WERI-Rb-1 (cell line): ENCODE measurements around the gene LASP1.
"Not testable (repeated sequence)": the region's sequence is repeated elsewhere in the genome, so short reads cannot be mapped to it uniquely, and the experiment has no call there.

ENCODE experiments used
- DNase-seq: peaks from one replicate; pipeline ENCODE4 v3.0.0-alpha.2; 2020
- H3K27ac ChIP-seq: fragments of 250-450 bp; sonication (Bioruptor Pico); 2 replicates; pipeline ENCODE4 v1.5.1; 2020; ENCODE audit warnings: mild to moderate bottlenecking, moderate library complexity
- H3K27me3 ChIP-seq: fragments of 250-450 bp; sonication (Bioruptor Pico); 2 replicates; pipeline ENCODE4 v1.5.1; 2021; ENCODE audit warnings: mild to moderate bottlenecking, low read depth, moderate library complexity; ENCODE audit not compliant: insufficient read depth, severe bottlenecking
- H3K36me3 ChIP-seq: fragments of 250-450 bp; sonication (Bioruptor Pico); 2 replicates; pipeline ENCODE4 v1.5.1; 2020; ENCODE audit warnings: mild to moderate bottlenecking, moderate library complexity
- H3K4me3 ChIP-seq: 2 replicates; pipeline ENCODE4 v1.5.1; 2011; ENCODE audit warnings: low read depth, mild to moderate bottlenecking, control low read depth, low read length
- H3K9me3 ChIP-seq: fragments of 250-450 bp; sonication (Bioruptor Pico); 2 replicates; pipeline ENCODE4 v1.5.1; 2021; ENCODE audit warnings: mild to moderate bottlenecking, moderate library complexity; ENCODE audit not compliant: severe bottlenecking
- TF ChIP-seq, protein P1 (sequence below): IDR thresholded peaks from 2 replicates; pipeline ENCODE4 v1.5.1; 2011; ENCODE audit warnings: low read depth, mild to moderate bottlenecking, control low read depth, inconsistent platforms, low read length

Gene LASP1

GRCh38 chr17:38922538-38923297, 52.9 kb downstream of the LASP1 start:
- TF ChIP-seq, protein P1, sequence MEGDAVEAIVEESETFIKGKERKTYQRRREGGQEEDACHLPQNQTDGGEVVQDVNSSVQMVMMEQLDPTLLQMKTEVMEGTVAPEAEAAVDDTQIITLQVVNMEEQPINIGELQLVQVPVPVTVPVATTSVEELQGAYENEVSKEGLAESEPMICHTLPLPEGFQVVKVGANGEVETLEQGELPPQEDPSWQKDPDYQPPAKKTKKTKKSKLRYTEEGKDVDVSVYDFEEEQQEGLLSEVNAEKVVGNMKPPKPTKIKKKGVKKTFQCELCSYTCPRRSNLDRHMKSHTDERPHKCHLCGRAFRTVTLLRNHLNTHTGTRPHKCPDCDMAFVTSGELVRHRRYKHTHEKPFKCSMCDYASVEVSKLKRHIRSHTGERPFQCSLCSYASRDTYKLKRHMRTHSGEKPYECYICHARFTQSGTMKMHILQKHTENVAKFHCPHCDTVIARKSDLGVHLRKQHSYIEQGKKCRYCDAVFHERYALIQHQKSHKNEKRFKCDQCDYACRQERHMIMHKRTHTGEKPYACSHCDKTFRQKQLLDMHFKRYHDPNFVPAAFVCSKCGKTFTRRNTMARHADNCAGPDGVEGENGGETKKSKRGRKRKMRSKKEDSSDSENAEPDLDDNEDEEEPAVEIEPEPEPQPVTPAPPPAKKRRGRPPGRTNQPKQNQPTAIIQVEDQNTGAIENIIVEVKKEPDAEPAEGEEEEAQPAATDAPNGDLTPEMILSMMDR: no peak
- no peak overlapping the region for H3K27ac ChIP-seq
- DNase-seq: no peak

GRCh38 chr17:38925263-38925995, 55.6 kb downstream of the LASP1 start, which contains the start of gene LASP1NB:
Gene LASP1NB, plus strand, starts transcription at chr17:38925614.
- no peaks in the 10 kb centered on the region for H3K27me3 ChIP-seq
- H3K4me3 ChIP-seq: no peak within 1 kb of the TSS
- TF ChIP-seq, protein P1: no peak
- H3K27ac ChIP-seq: no peak within 1 kb of the TSS
- H3K36me3 ChIP-seq: no peaks in the 10 kb centered on the region
- no peak for DNase-seq
- H3K9me3 ChIP-seq: no peaks in the 10 kb centered on the region

More at GRCh38 chr17:38922538-38923297, 52.9 kb downstream of the LASP1 start:
- Histone ChIP-seq H3K36me3 (0 out of 2 replicates have a peak, but pooled peaks cover 3% of the 10 kb centered on the region), H3K4me3 (no peak overlapping the region), H3K9me3 (no peaks in the 10 kb centered on the region), H3K27me3 (no peaks in the 10 kb centered on the region)

DNA sequence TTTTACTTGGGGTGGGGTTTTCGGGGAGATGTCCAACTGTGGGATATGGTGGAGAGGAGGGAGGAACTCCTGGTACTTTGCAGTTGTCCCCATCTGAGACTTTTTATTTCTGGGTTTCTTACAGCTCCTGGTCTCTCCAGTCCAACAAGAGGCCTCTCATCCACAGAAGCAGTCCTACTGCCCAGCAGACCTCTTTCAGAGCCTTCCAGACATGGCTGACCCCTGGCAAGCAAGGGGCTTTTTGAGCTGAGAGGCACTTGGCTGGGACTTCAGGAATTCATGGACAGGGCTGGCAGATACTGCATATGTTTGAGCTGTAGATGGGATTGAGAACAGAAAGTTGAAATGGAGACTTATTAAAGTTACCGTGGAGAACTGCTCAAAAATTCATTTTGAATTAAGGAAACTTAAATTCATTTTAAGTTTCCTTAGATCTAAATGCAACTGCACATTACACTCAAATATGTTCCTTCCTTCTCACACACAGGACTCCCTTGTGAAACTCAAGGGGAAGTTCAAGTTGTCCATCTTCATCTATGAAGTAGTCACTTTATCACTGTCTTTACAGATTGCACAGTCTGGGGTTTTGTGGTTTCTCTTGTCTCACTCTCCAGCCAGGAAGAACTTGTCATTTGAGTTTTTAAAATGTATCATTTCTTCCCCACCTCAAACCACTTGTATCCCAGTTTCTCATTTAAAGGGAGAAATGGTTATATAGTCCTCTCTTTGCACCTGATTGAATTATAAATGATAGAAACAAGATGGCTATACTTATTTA, 56.6 kb downstream of the LASP1 start:
- Histone ChIP-seq H3K9me3 (no peaks in the 10 kb centered on the region), H3K36me3 (no peaks in the 10 kb centered on the region), H3K27me3 (no peaks in the 10 kb centered on the region), H3K4me3 (no peak overlapping the region), H3K27ac (no peak overlapping the region)
- TF ChIP-seq, protein P1: no peak
- no peak for DNase-seq

- H3K4me3 ChIP-seq, H3K36me3 ChIP-seq, H3K27ac ChIP-seq, H3K27me3 ChIP-seq, H3K9me3 ChIP-seq, DNase-seq: not testable (repeated sequence)
These were observed 60.9 kb downstream of the LASP1 start for GRCh38 chr17:38930782-38931181.

DNA sequence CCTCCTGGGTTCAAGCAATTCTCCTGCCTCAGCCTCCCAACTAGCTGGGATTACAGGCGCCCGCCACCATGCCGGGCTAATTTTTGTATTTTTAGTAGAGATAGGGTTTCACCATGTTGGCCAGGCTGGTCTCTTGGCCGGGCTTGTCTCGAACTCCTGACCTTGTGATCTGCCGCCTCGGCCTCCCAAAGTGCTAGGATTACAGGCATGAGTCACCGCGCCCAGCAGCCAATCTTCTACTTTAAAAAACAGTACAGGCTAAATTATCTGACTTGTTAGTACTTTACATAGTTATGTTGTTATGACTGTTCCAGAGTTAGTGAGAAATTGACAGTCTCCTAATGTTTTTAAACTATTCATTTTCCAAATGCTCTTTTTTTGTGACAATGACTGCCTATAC, 64.1 kb downstream of the LASP1 start:
- H3K4me3 ChIP-seq, H3K36me3 ChIP-seq, DNase-seq, H3K27ac ChIP-seq, H3K27me3 ChIP-seq, H3K9me3 ChIP-seq: not testable (repeated sequence)

DNA sequence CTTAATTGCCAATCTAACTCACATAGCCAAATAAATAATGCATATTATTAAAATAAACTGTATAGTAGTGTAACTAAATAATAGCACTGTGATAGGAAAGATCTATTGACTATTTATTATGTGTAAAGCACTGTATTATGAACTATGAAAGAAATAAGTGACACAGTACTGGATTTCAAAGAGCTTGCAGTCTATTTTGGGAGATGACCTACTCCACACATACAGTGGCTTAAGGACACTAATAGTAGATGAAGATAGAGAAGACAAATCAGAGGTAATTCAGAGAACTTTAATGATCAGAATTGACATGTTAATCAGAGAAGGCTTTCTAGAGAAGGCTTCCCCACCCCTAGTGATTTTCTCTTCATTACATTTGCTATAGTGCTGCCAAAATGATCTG, 70.1 kb downstream of the LASP1 start:
- Histone ChIP-seq H3K36me3 (no peaks in the 10 kb centered on the region), H3K27me3 (no peaks in the 10 kb centered on the region), H3K4me3 (no peak overlapping the region), H3K9me3 (no peaks in the 10 kb centered on the region), H3K27ac (no peak overlapping the region)
- TF ChIP-seq, protein P1: no peak
- DNase-seq: no peak
